Measurements from ENCODE around the gene CXCL14.

DNA sequence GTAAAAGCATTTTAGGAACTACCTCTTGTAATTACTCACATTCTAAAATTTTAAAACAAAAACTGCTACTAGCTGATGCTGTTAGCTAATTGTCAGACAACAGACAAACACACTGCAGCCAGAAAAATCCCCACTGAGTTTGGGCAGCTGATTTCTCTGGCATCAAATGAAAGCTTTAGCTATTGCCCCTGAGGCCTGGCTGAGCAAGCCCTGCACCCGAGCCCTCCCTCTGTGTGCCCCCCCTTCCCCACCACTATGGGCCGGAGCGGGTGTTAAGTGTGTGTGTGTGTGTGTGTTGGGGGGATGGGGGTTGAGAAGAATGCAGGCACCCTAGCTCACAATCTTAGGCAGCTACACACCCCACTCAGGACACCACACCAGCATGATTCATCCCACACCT, 45.5 kb downstream of the CXCL14 start:
- TF ChIP-seq, protein P1, sequence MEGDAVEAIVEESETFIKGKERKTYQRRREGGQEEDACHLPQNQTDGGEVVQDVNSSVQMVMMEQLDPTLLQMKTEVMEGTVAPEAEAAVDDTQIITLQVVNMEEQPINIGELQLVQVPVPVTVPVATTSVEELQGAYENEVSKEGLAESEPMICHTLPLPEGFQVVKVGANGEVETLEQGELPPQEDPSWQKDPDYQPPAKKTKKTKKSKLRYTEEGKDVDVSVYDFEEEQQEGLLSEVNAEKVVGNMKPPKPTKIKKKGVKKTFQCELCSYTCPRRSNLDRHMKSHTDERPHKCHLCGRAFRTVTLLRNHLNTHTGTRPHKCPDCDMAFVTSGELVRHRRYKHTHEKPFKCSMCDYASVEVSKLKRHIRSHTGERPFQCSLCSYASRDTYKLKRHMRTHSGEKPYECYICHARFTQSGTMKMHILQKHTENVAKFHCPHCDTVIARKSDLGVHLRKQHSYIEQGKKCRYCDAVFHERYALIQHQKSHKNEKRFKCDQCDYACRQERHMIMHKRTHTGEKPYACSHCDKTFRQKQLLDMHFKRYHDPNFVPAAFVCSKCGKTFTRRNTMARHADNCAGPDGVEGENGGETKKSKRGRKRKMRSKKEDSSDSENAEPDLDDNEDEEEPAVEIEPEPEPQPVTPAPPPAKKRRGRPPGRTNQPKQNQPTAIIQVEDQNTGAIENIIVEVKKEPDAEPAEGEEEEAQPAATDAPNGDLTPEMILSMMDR (IDR thresholded peaks at IDR 0.05): no peak
- TF ChIP-seq POLR2AphosphoS5 (IDR thresholded peaks at IDR 0.05; ENCODE audit: low read depth, low read length): no peak
- no peak for TF ChIP-seq REST (IDR thresholded peaks at IDR 0.05; ENCODE audit: insufficient read depth in 1 of 2, low read depth in 2 of 2, low read length in 1 of 2)
- TF ChIP-seq TCF7L2 (IDR thresholded peaks at IDR 0.05; ENCODE audit: low read depth, low read length): no peak

Measured in Panc1 (cell line).